ENCODE measurements around the gene CARS1.

The CARS1 gene

GRCh38 chr11:3057069-3057963 is at the start of gene CARS1:
CARS1 (minus strand) TSS chr11:3057423; CDS start chr11:3057367, 56 bp downstream.
- peak; percentile 88 for DNase-seq (ENCODE audit: low read depth in 2 of 2)

- no peak for DNase-seq (ENCODE audit: low read depth in 2 of 2)
Measured at GRCh38 chr11:3105791-3106735, 48.8 kb upstream of the CARS1 start.

GRCh38 chr11:3104961-3105790 is 48.0 kb upstream of the CARS1 start:
- DNase-seq (ENCODE audit: low read depth in 2 of 2), result no peak

- no peak for DNase-seq (ENCODE audit: low read depth in 2 of 2)
Measured at GRCh38 chr11:3104051-3104714, 47.0 kb upstream of the CARS1 start.

DNA sequence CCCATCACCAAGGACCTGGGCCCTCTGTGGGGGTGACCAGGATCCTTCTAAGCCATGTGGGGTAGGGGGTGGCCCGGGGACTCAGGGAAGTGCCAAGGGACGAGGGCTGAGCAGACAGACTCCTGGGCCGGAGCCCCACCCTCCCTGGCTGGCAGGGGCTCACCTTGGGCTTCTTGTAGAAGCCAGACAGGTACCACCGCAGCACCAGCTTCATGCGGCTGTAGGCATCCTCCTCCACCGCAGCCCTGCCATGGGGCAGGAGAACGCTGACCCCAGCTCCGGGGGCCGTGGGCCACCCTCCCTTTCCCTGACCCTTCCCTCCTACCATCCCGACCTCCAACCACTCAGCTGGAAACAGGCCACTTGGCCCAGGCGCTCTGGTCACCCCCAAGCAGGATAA is 45.9 kb upstream of the CARS1 start:
- no peak for DNase-seq (ENCODE audit: low read depth in 2 of 2)

GRCh38 chr11:3102641-3102921 is 45.4 kb upstream of the CARS1 start:
- no peak for DNase-seq (ENCODE audit: low read depth in 2 of 2)

GRCh38 chr11:3101921-3102640 is 44.9 kb upstream of the CARS1 start:
- no peak for DNase-seq (ENCODE audit: low read depth in 2 of 2)

DNA sequence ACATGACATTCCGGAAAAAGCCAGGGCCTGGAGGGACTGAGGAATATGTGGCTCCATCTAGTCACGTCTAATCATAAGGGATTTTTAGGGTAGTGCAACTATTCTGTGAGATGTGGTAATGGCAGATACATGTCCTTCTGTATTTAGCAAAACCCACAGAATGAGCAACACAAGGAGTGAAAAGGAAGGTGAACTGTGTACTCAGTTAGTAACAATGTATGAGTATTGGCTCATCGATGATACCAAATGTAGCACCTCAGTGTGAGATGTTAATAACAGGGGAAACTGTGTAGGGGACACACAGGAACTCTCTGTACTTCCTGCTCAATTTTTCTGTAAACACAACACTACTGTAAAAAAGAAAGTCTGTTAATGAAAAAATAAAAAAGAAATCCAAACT is 42.0 kb upstream of the CARS1 start:
- DNase-seq (ENCODE audit: low read depth in 2 of 2), result no peak

GRCh38 chr11:3096909-3097530 is 39.8 kb upstream of the CARS1 start:
- no peak for DNase-seq (ENCODE audit: low read depth in 2 of 2)

GRCh38 chr11:3095712-3096361 is 38.6 kb upstream of the CARS1 start:
- DNase-seq (ENCODE audit: low read depth in 2 of 2), result peak; percentile 59

DNA sequence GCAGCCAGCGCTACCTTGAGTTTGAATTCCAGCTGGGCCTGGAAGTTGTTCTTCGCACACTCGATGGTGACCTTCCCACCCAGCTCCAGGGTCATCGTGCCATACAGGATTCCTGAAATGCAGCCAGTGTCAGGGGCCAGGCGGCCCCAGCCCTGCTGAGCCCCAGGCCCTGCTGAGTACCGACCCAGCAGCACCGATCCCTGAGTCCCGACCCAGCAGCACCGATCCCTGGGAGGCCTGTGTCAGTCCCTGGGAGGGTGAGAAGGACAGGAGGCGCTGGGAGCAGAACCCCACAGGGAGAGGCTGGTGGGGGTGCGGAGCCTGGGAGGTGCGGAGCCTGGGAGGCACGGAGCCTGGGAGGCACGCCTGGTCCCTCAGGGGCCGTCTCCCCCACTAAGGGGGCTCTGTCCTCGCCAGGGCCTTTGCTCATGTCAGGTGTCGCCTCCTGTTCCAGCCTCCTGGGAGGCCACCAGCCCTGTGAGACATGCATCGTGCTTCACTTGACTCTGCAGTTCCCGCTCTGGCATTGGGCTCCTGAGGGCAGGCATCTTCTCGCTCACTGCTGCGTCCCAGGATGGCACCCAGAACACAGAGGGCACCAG is 37.1 kb upstream of the CARS1 start:
- no peak for DNase-seq (ENCODE audit: low read depth in 2 of 2)

DNA sequence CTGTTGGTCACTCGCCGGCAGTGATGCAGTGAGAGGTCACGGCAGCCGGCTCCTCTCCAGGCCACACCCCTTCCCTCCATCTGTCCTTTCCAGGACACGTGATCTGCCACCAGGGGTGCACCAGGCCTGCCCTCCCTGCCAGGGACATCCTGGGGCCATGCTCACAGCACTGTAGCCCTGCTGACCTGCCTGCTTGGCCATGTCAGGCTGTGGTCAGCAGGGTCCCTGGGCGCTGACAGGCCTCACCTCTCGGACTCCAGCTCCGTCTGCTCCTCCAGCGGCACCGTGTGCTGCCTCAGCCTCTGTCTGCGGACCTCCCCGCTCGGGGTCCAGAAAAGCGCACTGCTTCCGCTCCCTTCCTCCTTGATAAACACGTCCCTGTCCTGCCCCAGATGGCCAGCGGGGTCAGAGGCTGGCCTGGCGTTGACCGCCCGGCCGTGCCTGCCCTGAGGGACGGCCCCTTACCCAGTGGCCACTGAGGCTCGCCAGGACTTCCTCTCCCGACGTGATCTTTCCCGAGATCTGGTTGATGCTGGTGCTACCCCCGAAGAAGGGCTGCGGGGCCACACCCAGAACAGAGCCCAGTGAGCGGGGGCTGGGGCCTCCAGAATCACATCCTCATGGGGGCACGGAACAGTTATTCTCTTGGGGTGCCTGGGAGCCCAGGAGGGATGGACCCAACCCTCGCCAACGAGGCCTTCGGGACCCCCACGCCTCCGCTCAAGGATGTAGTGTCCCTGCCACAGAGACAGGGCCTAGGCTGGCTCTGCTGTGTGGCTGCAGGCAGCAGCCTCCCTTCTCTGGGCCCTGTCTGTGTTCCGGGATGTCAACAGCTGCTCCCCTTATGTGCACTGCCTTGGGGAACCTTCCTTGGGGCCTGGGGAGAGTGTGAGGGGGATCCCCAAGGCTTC is 36.3 kb upstream of the CARS1 start:
- DNase-seq (ENCODE audit: low read depth in 2 of 2), result no peak

GRCh38 chr11:3092603-3093141 is 35.4 kb upstream of the CARS1 start:
- DNase-seq (ENCODE audit: low read depth in 2 of 2), result no peak

DNA sequence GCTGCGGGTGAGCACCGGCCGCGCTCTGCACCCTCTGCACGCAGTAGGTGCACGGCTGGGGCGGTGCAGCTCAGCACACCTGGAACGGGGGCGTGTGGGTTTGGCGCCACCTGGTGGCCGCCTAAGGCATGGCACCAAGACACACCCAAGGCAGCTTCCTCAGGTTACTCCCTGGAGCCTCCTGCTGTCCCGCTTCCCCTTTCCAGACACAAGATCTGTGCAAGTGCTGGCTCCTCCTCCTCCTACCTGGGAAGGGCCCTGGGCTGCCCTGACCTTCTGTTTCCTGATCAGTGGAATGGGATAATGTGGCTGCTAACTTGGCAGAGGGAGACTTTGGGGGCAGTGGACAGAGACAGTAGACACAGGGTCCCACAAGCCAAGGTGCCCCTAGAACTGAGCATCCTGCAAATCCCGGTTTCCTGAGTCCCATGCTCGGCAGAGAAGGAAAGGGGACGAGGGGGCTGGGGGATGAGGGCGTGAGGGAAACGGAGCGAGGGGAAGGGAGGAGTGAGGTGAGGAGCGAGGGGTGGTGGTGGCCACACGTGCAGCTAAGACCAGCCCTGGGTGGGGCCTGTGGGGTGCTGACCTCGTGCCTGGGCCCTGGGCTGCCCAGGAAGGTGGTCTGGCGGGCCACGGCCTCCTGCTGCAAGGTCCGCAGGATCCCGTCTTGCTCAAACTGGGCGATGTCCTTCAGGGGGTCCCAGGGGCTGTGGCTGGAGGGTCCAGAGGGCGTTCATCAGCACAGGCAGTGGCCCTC is 34.8 kb upstream of the CARS1 start:
- peak; percentile 8 to 15 for DNase-seq (ENCODE audit: low read depth in 2 of 2)

GRCh38 chr11:3091081-3091845 is 34.0 kb upstream of the CARS1 start:
- DNase-seq (ENCODE audit: low read depth in 2 of 2), result no peak

Data from fibroblast of skin of left quadriceps (primary cell).